ENCODE results near the gene RAB42. TPM values are rescaled to one million over a fixed set of nuclear protein-coding genes. Genes with fewer than 3 reads are reported as not detected.

The RAB42 gene
- total and polyA plus RNA-seq, 2 of the 8 experiments (the other 6 are each of a cell fraction or from before 2014, with no cell fraction given) = 12.5 to 16.6 TPM

DNA sequence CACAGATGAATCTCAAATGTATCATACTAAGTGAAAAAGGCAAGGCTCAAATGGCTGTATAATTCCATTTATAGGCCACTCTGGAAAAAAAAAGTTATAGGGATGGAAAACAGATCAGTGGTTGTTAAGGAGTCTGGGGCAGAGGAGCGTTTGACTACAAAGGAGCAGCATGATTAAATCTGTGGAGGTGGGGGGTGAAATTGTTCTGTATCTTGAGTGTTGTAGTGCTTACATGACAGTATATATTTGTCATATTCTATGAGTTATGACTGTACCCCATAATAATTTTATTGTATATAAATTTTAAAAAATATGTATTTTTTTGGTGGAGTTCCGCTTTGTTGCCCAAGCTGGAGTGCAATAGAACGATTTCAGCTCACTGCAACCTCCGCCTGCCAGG, 40.5 kb downstream of the RAB42 start:
- no peak overlapping the region for H2AFZ ChIP-seq (ENCODE audit: low read length)
- H2BK5ac ChIP-seq (ENCODE audit: low read depth, low read length) = no peak overlapping the region
- no peak overlapping the region for H3K4me2 ChIP-seq (ENCODE audit: insufficient read depth in 1 of 2, low read depth in 2 of 2, low read length in 2 of 2)
- no peaks in the 10 kb centered on the region for H3K27me3 ChIP-seq (replicated peaks in 1 of 4; ENCODE audit: control insufficient read depth in 3 of 4, extremely low read depth in 1 of 4, insufficient read depth in 3 of 4, low read length in 3 of 4)
- H4K91ac ChIP-seq (replicated peaks; ENCODE audit: insufficient read length, low read length) = no peak overlapping the region
- no peaks in the 10 kb centered on the region for H3K79me2 ChIP-seq (ENCODE audit: control insufficient read depth in 1 of 2, insufficient read depth in 2 of 2, low read length in 2 of 2)
- POLR2A ChIA-PET (ENCODE audit: partially characterized antibody) = interaction anchor here (1.5 to 2.0 kb wide), 3 partner anchors 10 to 51 kb away, joined by 6 to 7 read pairs (median 6); no protein-coding TSS in a partner anchor
- no peak overlapping the region for H4K8ac ChIP-seq (ENCODE audit: extremely low read depth, insufficient read depth, low read length)
- no peaks in the 10 kb centered on the region for H3K4me1 ChIP-seq (replicated peaks in 1 of 4; ENCODE audit: control insufficient read depth in 3 of 4, insufficient read depth in 4 of 4, low read length in 3 of 4)
- no peak overlapping the region for H2BK15ac ChIP-seq (ENCODE audit: low read length)
- no peak overlapping the region for H3K4ac ChIP-seq (replicated peaks; ENCODE audit: insufficient read length, low read depth, low read length)
- no peaks in the 10 kb centered on the region for H3K9me3 ChIP-seq (ENCODE audit: insufficient read depth in 2 of 2, low read depth in 1 of 2, low read length in 1 of 2)
- H2AK5ac ChIP-seq (ENCODE audit: low read depth, low read length) = no peak overlapping the region
- H3K18ac ChIP-seq (ENCODE audit: extremely low read depth, low read length) = no peak overlapping the region
- CTCF ChIA-PET (ENCODE audit: partially characterized antibody) = interaction anchor here (0.6 kb wide), 1 partner anchor 27 kb away, joined by 3 read pairs; no protein-coding TSS in a partner anchor
- no peak overlapping the region for H3K56ac ChIP-seq (replicated peaks; ENCODE audit: insufficient read length, low read depth, low read length)
- H2BK120ac ChIP-seq (replicated peaks; ENCODE audit: low read depth, low read length) = no peak overlapping the region
- H3K9ac ChIP-seq (replicated peaks in 1 of 4; ENCODE audit: extremely low read depth in 1 of 4, low read depth in 3 of 4, low read length in 3 of 4) = no peak overlapping the region
- TF ChIP-seq RNF2 (IDR thresholded peaks at IDR 0.05; ENCODE audit: borderline replicate concordance, low read depth, low read length, missing control alignments, poor library complexity, severe bottlenecking) (no peak), NRF1 (IDR thresholded peaks at IDR 0.05; ENCODE audit: low read depth, low read length) (no peak), EGR1 (IDR thresholded peaks at IDR 0.05; ENCODE audit: borderline replicate concordance, low read depth, low read length) (no peak), EP300 (IDR thresholded peaks at IDR 0.05; ENCODE audit: borderline replicate concordance in 1 of 2, low read depth in 2 of 2, low read length in 2 of 2) (no peak), SRF (IDR thresholded peaks at IDR 0.05; ENCODE audit: low read depth, low read length) (no peak), KDM1A (IDR thresholded peaks at IDR 0.05; ENCODE audit: borderline replicate concordance, low read length) (no peak), SAP30 (IDR thresholded peaks at IDR 0.05; ENCODE audit: insufficient read depth, insufficient replicate concordance, low read length) (no peak), RAD21 (IDR thresholded peaks at IDR 0.05 in 1 of 2, conservative IDR thresholded peaks at IDR 0.05 in 1 of 2; ENCODE audit: low read depth in 2 of 2, low read length in 2 of 2) (no peak)
- FAIRE-seq (no peak), DNase-seq (ENCODE audit: low read depth in 1 of 2, low spot score in 2 of 2) (no peak)
- WGBS, 2 experiments (ENCODE audit: extremely low coverage in 1 of 2, insufficient coverage in 1 of 2, insufficient read length in 1 of 2, insufficient replicate concordance in 2 of 2, low coverage in 1 of 2, low lambda C conversion rate in 2 of 2, missing lambda C conversion rate in 1 of 2) = 92% methylated on average over 4 of the region's 4 CpGs; no CpG with 5 or more reads in 1 of the 2 experiments
- H2BK12ac ChIP-seq (ENCODE audit: low read depth, low read length) = no peak overlapping the region
- H3K14ac ChIP-seq (ENCODE audit: insufficient read length) = no peak overlapping the region
- H3K27ac ChIP-seq (ENCODE audit: low read depth, low read length) = no peak overlapping the region
- no peak overlapping the region for H2BK20ac ChIP-seq (ENCODE audit: low read length)
- H3K36me3 ChIP-seq (ENCODE audit: control insufficient read depth in 2 of 4, insufficient read depth in 4 of 4, low read length in 3 of 4) = no peaks in the 10 kb centered on the region
- no peak overlapping the region for H3K23ac ChIP-seq (ENCODE audit: insufficient read length)
- no peak overlapping the region for H3K4me3 ChIP-seq (ENCODE audit: extremely low read depth in 1 of 4, insufficient read depth in 2 of 4, low read depth in 3 of 4, low read length in 4 of 4)
- H3K79me1 ChIP-seq (ENCODE audit: low read depth, low read length) = no peaks in the 10 kb centered on the region
- no peak overlapping the region for H4K5ac ChIP-seq (ENCODE audit: insufficient read length, low read depth, low read length)
- H3K23me2 ChIP-seq (ENCODE audit: low read depth, low read length) = no peaks in the 10 kb centered on the region
- no peaks in the 10 kb centered on the region for H4K20me1 ChIP-seq (replicated peaks in 1 of 2; ENCODE audit: control insufficient read depth in 1 of 2, insufficient read depth in 2 of 2, low read length in 2 of 2)
